Stimulated activated CD8-positive, alpha-beta memory T cell treated with anti-CD3 and anti-CD28 coated beads, Interleukin-2, amount 100 ng/mL, for 1 hour (primary cell): Measurements from ENCODE around the gene CBLC.
"Not testable (repeated sequence)": the region's sequence is repeated elsewhere in the genome, so short reads cannot be mapped to it uniquely, and the experiment has no call there.

Experiments
- DNase-seq, 2 donors: peaks; one replicate each; pipeline ENCODE4 v3.0.0-alpha.2; 2020; ENCODE audit warnings: low read depth in 2 of 2

CBLC gene

GRCh38 chr19:44765033-44765948 is 12.4 kb upstream of the CBLC start:
- DNase-seq = no peak

- DNase-seq = no peak
Measured at GRCh38 chr19:44765949-44766335, 11.7 kb upstream of the CBLC start.

- DNase-seq = no peak
Measured at GRCh38 chr19:44767295-44768180, 10.2 kb upstream of the CBLC start.

- DNase-seq = peak; percentile 96 to 98
Measured at GRCh38 chr19:44770550-44771257, 7.0 kb upstream of the CBLC start.

- not testable (repeated sequence) for DNase-seq
Measured at GRCh38 chr19:44772144-44772543, 5.5 kb upstream of the CBLC start.

GRCh38 chr19:44772959-44773358 is 4.7 kb upstream of the CBLC start:
- no peak for DNase-seq

- no peak for DNase-seq
Measured at GRCh38 chr19:44775676-44776240, 1.9 kb upstream of the CBLC start.

- DNase-seq = no peak
Measured at GRCh38 chr19:44776402-44777096, 1.1 kb upstream of the CBLC start.

GRCh38 chr19:44779150-44779549 is 1.5 kb downstream of the CBLC start:
- DNase-seq = no peak

GRCh38 chr19:44781694-44782093 is 4.0 kb downstream of the CBLC start:
- DNase-seq = not testable (repeated sequence)

GRCh38 chr19:44782729-44783128 is 5.0 kb downstream of the CBLC start:
- no peak for DNase-seq

GRCh38 chr19:44783545-44783944 is 5.9 kb downstream of the CBLC start:
- DNase-seq = no peak

- no peak for DNase-seq
Measured at GRCh38 chr19:44785271-44785670, 7.6 kb downstream of the CBLC start.

GRCh38 chr19:44785993-44786392 is 8.3 kb downstream of the CBLC start:
- DNase-seq = no peak

- no peak for DNase-seq
Measured at GRCh38 chr19:44788971-44789370, 11.3 kb downstream of the CBLC start.

- DNase-seq = no peak
Measured at GRCh38 chr19:44789943-44790483, 12.3 kb downstream of the CBLC start.

- no peak for DNase-seq
Measured at GRCh38 chr19:44792281-44792680, 14.6 kb downstream of the CBLC start.

- no peak for DNase-seq
Measured at GRCh38 chr19:44794610-44795009, 16.9 kb downstream of the CBLC start.

- no peak for DNase-seq
Measured at GRCh38 chr19:44795398-44795987, 17.8 kb downstream of the CBLC start.

GRCh38 chr19:44796701-44797115 is 19.0 kb downstream of the CBLC start:
- DNase-seq = no peak
